ENCODE results near the gene NKTR. TPM values are rescaled to one million over a fixed set of nuclear protein-coding genes. Genes with fewer than 3 reads are reported as not detected.

NKTR gene
- polyA plus RNA-seq, 1 donor (not counting 4 experiments of a cell fraction or from before 2014, with no cell fraction given) = 38.6 TPM

DNA sequence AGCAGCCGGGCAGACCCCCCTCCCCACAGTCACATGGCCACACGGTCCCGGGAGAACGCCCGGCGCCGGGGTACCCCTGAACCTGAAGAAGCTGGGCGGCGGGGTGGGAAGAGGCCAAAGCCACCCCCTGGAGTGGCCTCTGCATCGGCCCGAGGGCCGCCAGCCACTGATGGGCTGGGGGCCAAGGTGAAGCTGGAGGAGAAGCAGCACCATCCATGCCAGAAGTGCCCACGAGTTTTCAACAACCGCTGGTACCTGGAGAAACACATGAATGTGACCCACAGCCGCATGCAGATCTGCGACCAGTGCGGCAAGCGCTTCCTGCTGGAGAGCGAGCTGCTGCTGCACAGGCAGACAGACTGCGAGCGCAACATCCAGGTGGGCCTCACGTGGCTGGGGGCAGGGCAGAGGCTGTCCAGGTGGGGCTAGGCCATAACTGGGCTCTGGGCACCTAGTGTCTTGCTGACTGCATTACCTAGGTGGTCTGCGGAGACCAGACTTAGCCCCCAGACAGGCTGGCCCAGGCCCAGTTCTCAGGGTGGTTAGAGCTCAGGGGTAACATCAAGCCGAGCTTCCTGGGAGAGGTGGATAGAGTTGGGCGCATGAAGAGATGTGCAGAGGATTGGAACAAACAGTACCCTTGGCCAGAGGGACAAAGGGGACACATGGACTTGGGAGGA is 59.1 kb downstream of the NKTR start:
- peaks cover 13% of the 10 kb centered on the region for H3K4me1 ChIP-seq (ENCODE audit: control insufficient read depth, extremely low read depth, insufficient read depth, low read length)
- DNase-seq (ENCODE audit: low read depth, low spot score) = no peak
- H2AFZ ChIP-seq (ENCODE audit: control insufficient read depth, low read length) = no peak overlapping the region
- H3K27ac ChIP-seq (ENCODE audit: control insufficient read depth, insufficient read depth, low read length) = no peak overlapping the region
- no peak for FAIRE-seq
- H4K20me1 ChIP-seq (ENCODE audit: control insufficient read depth, extremely low read depth, insufficient read depth, low read length) = peaks cover 3% of the 10 kb centered on the region
- H3K36me3 ChIP-seq (ENCODE audit: control insufficient read depth in 2 of 2, extremely low read depth in 1 of 2, insufficient read depth in 2 of 2, low read length in 2 of 2) = peaks cover 14 to 16% of the 10 kb centered on the region in 2 experiments
- H3K4me2 ChIP-seq (ENCODE audit: control insufficient read depth, extremely low read depth, insufficient read depth, low read depth, low read length) = no peak overlapping the region
- H3K9me3 ChIP-seq (ENCODE audit: control insufficient read depth, low read depth, low read length) = no peaks in the 10 kb centered on the region
- dilution Hi-C loops (cut with MboI; ENCODE audit: extremely low pct_ligation_motif_present, low sequenced_read_pairs) = no loop called here
- no peak overlapping the region for H3K9ac ChIP-seq (ENCODE audit: control insufficient read depth, extremely low read depth, insufficient read depth, low read length)
- TF ChIP-seq, protein P1, sequence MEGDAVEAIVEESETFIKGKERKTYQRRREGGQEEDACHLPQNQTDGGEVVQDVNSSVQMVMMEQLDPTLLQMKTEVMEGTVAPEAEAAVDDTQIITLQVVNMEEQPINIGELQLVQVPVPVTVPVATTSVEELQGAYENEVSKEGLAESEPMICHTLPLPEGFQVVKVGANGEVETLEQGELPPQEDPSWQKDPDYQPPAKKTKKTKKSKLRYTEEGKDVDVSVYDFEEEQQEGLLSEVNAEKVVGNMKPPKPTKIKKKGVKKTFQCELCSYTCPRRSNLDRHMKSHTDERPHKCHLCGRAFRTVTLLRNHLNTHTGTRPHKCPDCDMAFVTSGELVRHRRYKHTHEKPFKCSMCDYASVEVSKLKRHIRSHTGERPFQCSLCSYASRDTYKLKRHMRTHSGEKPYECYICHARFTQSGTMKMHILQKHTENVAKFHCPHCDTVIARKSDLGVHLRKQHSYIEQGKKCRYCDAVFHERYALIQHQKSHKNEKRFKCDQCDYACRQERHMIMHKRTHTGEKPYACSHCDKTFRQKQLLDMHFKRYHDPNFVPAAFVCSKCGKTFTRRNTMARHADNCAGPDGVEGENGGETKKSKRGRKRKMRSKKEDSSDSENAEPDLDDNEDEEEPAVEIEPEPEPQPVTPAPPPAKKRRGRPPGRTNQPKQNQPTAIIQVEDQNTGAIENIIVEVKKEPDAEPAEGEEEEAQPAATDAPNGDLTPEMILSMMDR (optimal IDR thresholded peaks at IDR 0.05 in 1 of 3, IDR thresholded peaks at IDR 0.05 in 1 of 3, conservative IDR thresholded peaks at IDR 0.05 in 1 of 3; ENCODE audit: extremely low read depth in 1 of 3, insufficient read depth in 2 of 3, low read length in 3 of 3) = no peak
- TF ChIP-seq EZH2 (IDR thresholded peaks at IDR 0.05; ENCODE audit: low read length) = no peak
- peaks cover 5% of the 10 kb centered on the region for H3K79me2 ChIP-seq (ENCODE audit: control insufficient read depth, insufficient read depth, low read length)
- peaks cover 2% of the 10 kb centered on the region for H3K9me1 ChIP-seq (ENCODE audit: control insufficient read depth, extremely low read depth, insufficient read depth, low read length)
- H3K4me3 ChIP-seq (ENCODE audit: control insufficient read depth in 2 of 3, extremely low read depth in 1 of 3, insufficient read depth in 2 of 3, low read depth in 1 of 3, low read length in 3 of 3) = no peak overlapping the region
- no peaks in the 10 kb centered on the region for H3K27me3 ChIP-seq (ENCODE audit: control insufficient read depth, extremely low read depth, insufficient read depth, low read length)

DNA sequence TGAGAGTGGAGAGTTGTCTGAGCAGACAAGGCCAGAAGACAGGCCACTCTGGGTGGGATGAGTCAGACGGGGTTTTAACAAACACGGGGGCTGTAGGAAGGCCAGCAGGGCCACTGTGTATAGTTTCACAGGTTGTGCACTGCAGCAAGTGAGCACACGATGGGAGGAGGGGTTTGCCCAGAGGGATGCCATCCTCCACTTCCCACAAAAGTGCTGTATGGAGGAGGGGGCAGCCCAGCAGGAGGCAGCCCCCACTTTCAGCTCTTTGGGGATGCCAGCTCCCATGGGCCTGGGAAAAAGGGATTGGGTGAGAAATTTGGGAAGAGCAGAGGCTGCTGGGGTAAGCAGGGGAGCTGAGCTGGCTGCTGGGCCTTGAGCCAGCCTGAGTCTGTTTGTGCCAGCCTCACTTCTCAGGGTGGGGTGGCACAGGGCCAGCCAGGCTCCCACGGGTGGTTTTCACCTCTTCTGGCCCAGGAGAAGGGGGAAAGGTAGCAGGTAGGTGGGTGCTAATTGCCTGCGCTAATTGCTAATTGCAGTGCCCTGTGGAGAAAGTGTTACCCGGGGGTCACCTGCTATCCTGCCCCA is 59.7 kb downstream of the NKTR start:
- peaks cover 2% of the 10 kb centered on the region for H3K9me1 ChIP-seq (ENCODE audit: control insufficient read depth, extremely low read depth, insufficient read depth, low read length)
- no peak overlapping the region for H2AFZ ChIP-seq (ENCODE audit: control insufficient read depth, low read length)
- FAIRE-seq (no peak), DNase-seq (ENCODE audit: low read depth, low spot score) (no peak)
- H3K4me2 ChIP-seq (ENCODE audit: control insufficient read depth, extremely low read depth, insufficient read depth, low read depth, low read length) = no peak overlapping the region
- H3K27me3 ChIP-seq (ENCODE audit: control insufficient read depth, extremely low read depth, insufficient read depth, low read length) = no peaks in the 10 kb centered on the region
- peaks cover 14 to 16% of the 10 kb centered on the region in 2 experiments for H3K36me3 ChIP-seq (ENCODE audit: control insufficient read depth in 2 of 2, extremely low read depth in 1 of 2, insufficient read depth in 2 of 2, low read length in 2 of 2)
- no peak overlapping the region for H3K9ac ChIP-seq (ENCODE audit: control insufficient read depth, extremely low read depth, insufficient read depth, low read length)
- no peak overlapping the region for H3K27ac ChIP-seq (ENCODE audit: control insufficient read depth, insufficient read depth, low read length)
- H3K9me3 ChIP-seq (ENCODE audit: control insufficient read depth, low read depth, low read length) = no peaks in the 10 kb centered on the region
- H3K4me1 ChIP-seq (ENCODE audit: control insufficient read depth, extremely low read depth, insufficient read depth, low read length) = peaks cover 9% of the 10 kb centered on the region
- dilution Hi-C loops (cut with MboI; ENCODE audit: extremely low pct_ligation_motif_present, low sequenced_read_pairs) = no loop called here
- TF ChIP-seq EZH2 (IDR thresholded peaks at IDR 0.05; ENCODE audit: low read length) = no peak
- TF ChIP-seq, protein P1 (optimal IDR thresholded peaks at IDR 0.05 in 1 of 3, IDR thresholded peaks at IDR 0.05 in 1 of 3, conservative IDR thresholded peaks at IDR 0.05 in 1 of 3; ENCODE audit: extremely low read depth in 1 of 3, insufficient read depth in 2 of 3, low read length in 3 of 3) = no peak
- H3K79me2 ChIP-seq (ENCODE audit: control insufficient read depth, insufficient read depth, low read length) = peaks cover 4% of the 10 kb centered on the region
- H4K20me1 ChIP-seq (ENCODE audit: control insufficient read depth, extremely low read depth, insufficient read depth, low read length) = peaks cover 3% of the 10 kb centered on the region
- H3K4me3 ChIP-seq (ENCODE audit: control insufficient read depth in 2 of 3, extremely low read depth in 1 of 3, insufficient read depth in 2 of 3, low read depth in 1 of 3, low read length in 3 of 3) = no peak overlapping the region

All from keratinocyte (primary cell).